Transverse colon (tissue), 4 donors: Measurements from ENCODE around the gene GALNT1. TPM values are rescaled to one million over a fixed set of nuclear protein-coding genes. Genes with fewer than 3 reads are reported as not detected.

Source experiments
- DNase-seq: peaks from one replicate; pipeline ENCODE4 v3.0.0-alpha.2; 2019
- H3K27ac ChIP-seq, 4 donors: fragments of 200-600 bp; sonication (generic); 2 replicates each; pipeline ENCODE4 v1.5.1; 2016 to 2018; ENCODE audit warnings: inconsistent platforms in 4 of 4
- H3K27me3 ChIP-seq: fragments of 200-600 bp; sonication (generic); 2 replicates; pipeline ENCODE4 v1.5.1; 2017; ENCODE audit warnings: inconsistent platforms
- H3K36me3 ChIP-seq, 4 donors: fragments of 200-600 bp; sonication (generic); 2 replicates each; pipeline ENCODE4 v1.5.1; 2017 to 2019; ENCODE audit warnings: inconsistent platforms in 4 of 4
- H3K4me1 ChIP-seq, 4 donors: fragments of 200-600 bp; sonication (generic); 2 replicates each; pipeline ENCODE4 v1.5.1; 2017 to 2020; ENCODE audit warnings: inconsistent platforms in 4 of 4
- H3K4me3 ChIP-seq, 4 donors: fragments of 200-600 bp; sonication (generic); 1 replicate in 1 of 4; 2 replicates in 3 of 4; pipeline versions ENCODE4 v1.5.1 to v1.6.1; 2017 to 2019; ENCODE audit warnings: inconsistent platforms in 4 of 4
- H3K9me3 ChIP-seq, 2 donors: fragments of 200-600 bp; sonication (generic); 2 replicates each; pipeline ENCODE4 v1.5.1; 2017 to 2019; ENCODE audit warnings: inconsistent platforms in 2 of 2
- CTCF ChIP-seq, 5 experiments: fragments of 200-600 bp in 3 of 5; fragments of 450-650 bp in 2 of 5; sonication (generic) in 3 of 5; IDR thresholded peaks; 1 replicate in 2 of 5; 2 replicates in 3 of 5; pipeline ENCODE4 v1.5.1; 2016 to 2017; ENCODE audit warnings: antibody characterized with exemption in 5 of 5, inconsistent platforms in 3 of 5, mild to moderate bottlenecking in 2 of 5, moderate library complexity in 1 of 5
- EP300 ChIP-seq: sonication (generic); formaldehyde crosslinking; IDR thresholded peaks from one replicate; pipeline ENCODE4 v1.6.1; 2017; ENCODE audit warnings: antibody characterized with exemption, low read depth
- POLR2A ChIP-seq: fragments of 450-650 bp; IDR thresholded peaks from one replicate; pipeline ENCODE4 v1.6.1; 2016; ENCODE audit warnings: antibody characterized with exemption, mild to moderate bottlenecking, moderate library complexity
- POLR2AphosphoS5 ChIP-seq, 3 donors: sonication (generic); formaldehyde crosslinking; IDR thresholded peaks; one replicate each; pipeline ENCODE4 v1.6.1; 2016; ENCODE audit warnings: antibody characterized with exemption in 3 of 3
- WGBS, 2 donors: methylation state at CpG; one replicate each; pipeline ENCODE4 v1.1.5; 2018; ENCODE audit warnings: low coverage in 1 of 2; 5-methylcytosine and 5-hydroxymethylcytosine counted together
- in situ Hi-C, 4 donors: fragments of 200-750 bp; cut with MboI; loops; one replicate each; pipeline versions ENCODE4 v1.15.0 to v1.15.1; 2017; ENCODE audit warnings: low sequenced_read_pairs in 3 of 4, low pct_ligation_motif_present in 1 of 4, low pct_unique_long_range_greater_than_20kb in 1 of 4
- intact Hi-C: fragments of 100-400 bp; cut with DNase I; formaldehyde crosslinking; loops from one replicate; pipeline ENCODE4 v1.15.1; 2023; ENCODE audit warnings: low total_unique reads
- total RNA-seq, 4 donors: library from RNA; depleted of rRNA; stranded (reverse); fragments of >200 nt; gene quantifications; one replicate each; pipeline ENCODE4 v1.1.0, GENCODE V29; 2016

Gene GALNT1
- total RNA-seq, 4 donors from 2014 or later, result 21.7 to 86.8 (median 57.6) TPM

GRCh38 chr18:35730691-35731370 lies 149.3 kb downstream of the GALNT1 start:
- intact Hi-C loops, result no loop called here
- 85 to 91% methylated on average over 5 to 12 of the region's 12 CpGs for WGBS, 2 donors
- H3K4me3 ChIP-seq, result no peak overlapping the region
- no peaks in the 10 kb centered on the region for H3K27me3 ChIP-seq
- TF ChIP-seq POLR2A (no peak), EP300 (no peak), POLR2AphosphoS5 (IDR thresholded peaks at IDR 0.05) (no peak), CTCF (IDR thresholded peaks at IDR 0.05) (no peak)
- no peaks in the 10 kb centered on the region for H3K4me1 ChIP-seq
- in situ Hi-C loops, result loop anchor here in 1 of 4 donors (25.0 kb wide), 1 partner anchor 556 kb away; the partner anchor contains the start of gene FHOD3
- no peaks in the 10 kb centered on the region for H3K36me3 ChIP-seq
- H3K9me3 ChIP-seq, result no peaks in the 10 kb centered on the region
- no peak for DNase-seq
- no peak overlapping the region for H3K27ac ChIP-seq

GRCh38 chr18:35731701-35732100 lies 150.2 kb downstream of the GALNT1 start:
- TF ChIP-seq CTCF (IDR thresholded peaks at IDR 0.05), result no peak
- Histone ChIP-seq H3K27me3 (no peaks in the 10 kb centered on the region), H3K9me3 (no peaks in the 10 kb centered on the region), H3K27ac (no peak overlapping the region), H3K4me3 (no peak overlapping the region), H3K36me3 (no peaks in the 10 kb centered on the region), H3K4me1 (no peaks in the 10 kb centered on the region)
- in situ Hi-C loops, result loop anchor here in 1 of 4 donors (25.0 kb wide), 1 partner anchor 556 kb away; the partner anchor contains the start of gene FHOD3
- intact Hi-C loops, result no loop called here
- DNase-seq, result no peak

- no peaks in the 10 kb centered on the region for H3K9me3 ChIP-seq
- no peaks in the 10 kb centered on the region for H3K27me3 ChIP-seq
- H3K4me1 ChIP-seq, result no peaks in the 10 kb centered on the region
- no peak overlapping the region for H3K27ac ChIP-seq
- intact Hi-C loops, result no loop called here
- no peak overlapping the region for H3K4me3 ChIP-seq
- no peak for TF ChIP-seq CTCF (IDR thresholded peaks at IDR 0.05)
- no peaks in the 10 kb centered on the region for H3K36me3 ChIP-seq
- no peak for DNase-seq
- in situ Hi-C loops, result loop anchor here in 1 of 4 donors (25.0 kb wide), 1 partner anchor 555 kb away; the partner anchor contains the start of gene FHOD3
- WGBS, 2 donors, result 45% methylated on average over 1 of the region's 1 CpG; no CpG with 5 or more reads in 1 of the 2 donors
Measured at GRCh38 chr18:35732162-35732561, 150.6 kb downstream of the GALNT1 start.

GRCh38 chr18:35732636-35733035 lies 151.1 kb downstream of the GALNT1 start:
- in situ Hi-C loops, result loop anchor here in 1 of 4 donors (25.0 kb wide), 1 partner anchor 555 kb away; the partner anchor contains the start of gene FHOD3
- Histone ChIP-seq H3K4me3 (no peak overlapping the region), H3K27ac (no peak overlapping the region), H3K36me3 (no peaks in the 10 kb centered on the region), H3K9me3 (no peaks in the 10 kb centered on the region), H3K4me1 (no peaks in the 10 kb centered on the region), H3K27me3 (no peaks in the 10 kb centered on the region)
- DNase-seq, result no peak
- WGBS, 2 donors, result 43 to 86% methylated on average over 1 of the region's 1 CpG
- intact Hi-C loops, result no loop called here
- TF ChIP-seq POLR2A (no peak), CTCF (IDR thresholded peaks at IDR 0.05) (no peak)
